Neuronal stem cell (in vitro differentiated cells): ENCODE results near the gene SPRED1.
"Not testable (repeated sequence)": the region's sequence is repeated elsewhere in the genome, so short reads cannot be mapped to it uniquely, and the experiment has no call there.

Source experiments
- DNase-seq: peaks from one replicate; pipeline ENCODE4 v3.0.0-alpha.2; 2013; ENCODE audit warnings: low spot score
- H2AFZ ChIP-seq: one replicate; pipeline ENCODE4 v1.6.1; 2013; ENCODE audit warnings: mild to moderate bottlenecking, low read length, inconsistent platforms
- H2AK5ac ChIP-seq: 2 replicates; pipeline ENCODE4 v1.6.1; 2013; ENCODE audit warnings: low read depth, mild to moderate bottlenecking, inconsistent platforms, low read length, moderate library complexity, mixed read lengths
- H2BK120ac ChIP-seq: 2 replicates; pipeline ENCODE4 v1.6.1; 2013; ENCODE audit warnings: low read depth, mild to moderate bottlenecking, inconsistent platforms, low read length, moderate library complexity, mixed read lengths
- H2BK12ac ChIP-seq: one replicate; pipeline ENCODE4 v1.6.1; 2013; ENCODE audit warnings: low read length, inconsistent platforms
- H2BK15ac ChIP-seq: 2 replicates; pipeline ENCODE4 v1.6.1; 2013; ENCODE audit warnings: mild to moderate bottlenecking, low read length, inconsistent platforms, mixed read lengths
- H2BK5ac ChIP-seq: one replicate; pipeline ENCODE4 v1.6.1; 2013; ENCODE audit warnings: inconsistent platforms, mild to moderate bottlenecking, low read length, moderate library complexity
- H3K14ac ChIP-seq: one replicate; pipeline ENCODE4 v1.6.1; 2013; ENCODE audit warnings: low read length, inconsistent platforms
- H3K18ac ChIP-seq: 2 replicates; pipeline ENCODE4 v1.6.1; 2013; ENCODE audit warnings: low read length, inconsistent platforms
- H3K23ac ChIP-seq: 2 replicates; pipeline ENCODE4 v1.6.1; 2013; ENCODE audit warnings: low read depth, mild to moderate bottlenecking, mixed read lengths, low read length, inconsistent platforms; ENCODE audit not compliant: poor library complexity
- H3K27ac ChIP-seq: replicated peaks from 3 replicates; pipeline ENCODE4 v1.5.1; 2013; ENCODE audit warnings: low read length, inconsistent platforms
- H3K27me3 ChIP-seq, 3 experiments: 2 replicates each; pipeline ENCODE4 v1.6.1; 2013; ENCODE audit warnings: low read length in 3 of 3, mild to moderate bottlenecking in 2 of 3, inconsistent platforms in 1 of 3, low read depth in 1 of 3, mixed read lengths in 1 of 3, moderate library complexity in 1 of 3; ENCODE audit not compliant: control insufficient read depth in 3 of 3, insufficient read depth in 3 of 3
- H3K36me3 ChIP-seq, 2 donors: replicated peaks in 1 of 2; 2 replicates each; pipeline ENCODE4 v1.6.1; 2013; ENCODE audit warnings: low read length in 2 of 2; ENCODE audit not compliant: control insufficient read depth in 2 of 2, insufficient read depth in 2 of 2
- H3K4ac ChIP-seq: 2 replicates; pipeline ENCODE4 v1.6.1; 2013; ENCODE audit warnings: inconsistent platforms, mild to moderate bottlenecking, low read length, moderate library complexity
- H3K4me1 ChIP-seq, 2 donors: 1 replicate in 1 of 2; 2 replicates in 1 of 2; pipeline ENCODE4 v1.6.1; 2013; ENCODE audit warnings: low read length in 2 of 2, low read depth in 1 of 2; ENCODE audit not compliant: control insufficient read depth in 2 of 2, insufficient read depth in 1 of 2
- H3K4me2 ChIP-seq: one replicate; pipeline ENCODE4 v1.6.1; 2013; ENCODE audit warnings: mild to moderate bottlenecking, low read length, inconsistent platforms; ENCODE audit not compliant: insufficient read depth, poor library complexity, severe bottlenecking
- H3K4me3 ChIP-seq, 2 donors: 2 replicates each; pipeline ENCODE4 v1.5.1; 2013; ENCODE audit warnings: low read length in 2 of 2, mild to moderate bottlenecking in 2 of 2, inconsistent platforms in 1 of 2, moderate library complexity in 1 of 2
- H3K79me1 ChIP-seq: one replicate; pipeline ENCODE4 v1.6.1; 2013; ENCODE audit warnings: low read depth, mild to moderate bottlenecking, inconsistent platforms, low read length, moderate library complexity
- H3K9ac ChIP-seq: one replicate; pipeline ENCODE4 v1.6.1; 2013; ENCODE audit warnings: mild to moderate bottlenecking, low read depth, low read length, inconsistent platforms; ENCODE audit not compliant: poor library complexity
- H3K9me3 ChIP-seq, 2 donors: replicated peaks in 1 of 2; 2 replicates each; pipeline versions ENCODE3 to v1.6.1; 2013; ENCODE audit warnings: low read length in 2 of 2, mild to moderate bottlenecking in 2 of 2, inconsistent platforms in 1 of 2, low read depth in 1 of 2, mixed read lengths in 1 of 2, moderate library complexity in 1 of 2; ENCODE audit not compliant: control insufficient read depth in 2 of 2, insufficient read depth in 1 of 2
- H4K8ac ChIP-seq: one replicate; pipeline ENCODE4 v1.6.1; 2013; ENCODE audit warnings: low read depth, mild to moderate bottlenecking, inconsistent platforms, low read length, moderate library complexity
- H4K91ac ChIP-seq: one replicate; pipeline ENCODE4 v1.6.1; 2013; ENCODE audit warnings: low read length, low read depth, mild to moderate bottlenecking, inconsistent platforms; ENCODE audit not compliant: poor library complexity
- WGBS, 2 donors: extraction: QIAGEN DNeasy Blood & Tissue Kit; methylation state at CpG; one replicate each; pipeline ENCODE4 v1.1.7; 2013; ENCODE audit warnings: missing lambda C conversion rate in 2 of 2, mixed read lengths in 1 of 2; ENCODE audit not compliant: insufficient read length in 2 of 2, insufficient replicate concordance in 1 of 2; ENCODE audit errors: extremely low coverage in 2 of 2; 5-methylcytosine and 5-hydroxymethylcytosine counted together

SPRED1 gene

GRCh38 chr15:38271144-38271543, 18.5 kb downstream of the SPRED1 start:
- Histone ChIP-seq H2AFZ (no peak overlapping the region), H3K36me3 (peaks cover 0 to 94% of the 10 kb centered on the region in 2 donors), H3K9me3 (peaks cover 0 to 28% of the 10 kb centered on the region in 2 donors), H2BK120ac (no peak overlapping the region), H3K4me1 (peaks cover 0 to 6% of the 10 kb centered on the region in 2 donors), H3K23ac (no peak overlapping the region), H3K4me3 (no peak overlapping the region), H2BK15ac (no peak overlapping the region), H4K91ac (no peak overlapping the region), H3K79me1 (peaks cover 3% of the 10 kb centered on the region), H3K18ac (no peak overlapping the region), H3K27me3 (no peaks in the 10 kb centered on the region), H2BK5ac (no peak overlapping the region), H2AK5ac (no peak overlapping the region), H3K14ac (no peak overlapping the region), H3K9ac (no peak overlapping the region), H3K4ac (no peak overlapping the region), H3K27ac (no peak overlapping the region), H2BK12ac (no peak overlapping the region), H4K8ac (no peak overlapping the region), H3K4me2 (no peak overlapping the region)
- no peak for DNase-seq

DNA sequence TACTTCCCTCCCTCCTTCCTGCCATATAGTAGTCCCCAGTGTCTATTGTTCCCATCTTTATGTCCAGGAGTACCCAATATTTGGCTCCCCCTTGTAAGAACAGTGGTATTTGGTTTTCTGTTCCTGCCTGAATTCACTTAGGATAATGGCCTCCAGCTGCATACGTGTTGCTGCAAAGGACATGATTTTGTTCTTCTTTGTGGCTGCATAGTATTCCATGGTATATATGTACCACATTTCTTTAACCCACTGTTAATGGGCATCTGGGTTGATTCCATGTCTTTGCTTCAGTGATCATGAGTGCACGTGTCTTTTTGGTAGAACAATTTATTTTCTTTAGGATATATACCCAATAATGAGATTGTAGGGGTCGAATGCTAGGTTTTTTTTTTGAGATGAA, 19.3 kb downstream of the SPRED1 start:
- Histone ChIP-seq H2AK5ac (no peak overlapping the region), H3K79me1 (peaks cover 3% of the 10 kb centered on the region), H4K8ac (no peak overlapping the region), H3K23ac (no peak overlapping the region), H4K91ac (no peak overlapping the region), H2BK15ac (no peak overlapping the region), H2BK5ac (no peak overlapping the region), H2AFZ (no peak overlapping the region), H3K14ac (no peak overlapping the region), H2BK120ac (no peak overlapping the region), H3K4me1 (peaks cover 0 to 6% of the 10 kb centered on the region in 2 donors), H3K4me3 (no peak overlapping the region), H3K18ac (no peak overlapping the region), H3K27ac (no peak overlapping the region), H2BK12ac (no peak overlapping the region), H3K9me3 (peaks cover 0 to 33% of the 10 kb centered on the region in 2 donors), H3K4me2 (no peak overlapping the region), H3K9ac (no peak overlapping the region), H3K27me3 (no peaks in the 10 kb centered on the region), H3K4ac (no peak overlapping the region), H3K36me3 (peaks cover 0 to 96% of the 10 kb centered on the region in 2 donors)
- WGBS, 2 donors = no CpG with 5 or more reads among the region's 3 CpGs
- DNase-seq = no peak

DNA sequence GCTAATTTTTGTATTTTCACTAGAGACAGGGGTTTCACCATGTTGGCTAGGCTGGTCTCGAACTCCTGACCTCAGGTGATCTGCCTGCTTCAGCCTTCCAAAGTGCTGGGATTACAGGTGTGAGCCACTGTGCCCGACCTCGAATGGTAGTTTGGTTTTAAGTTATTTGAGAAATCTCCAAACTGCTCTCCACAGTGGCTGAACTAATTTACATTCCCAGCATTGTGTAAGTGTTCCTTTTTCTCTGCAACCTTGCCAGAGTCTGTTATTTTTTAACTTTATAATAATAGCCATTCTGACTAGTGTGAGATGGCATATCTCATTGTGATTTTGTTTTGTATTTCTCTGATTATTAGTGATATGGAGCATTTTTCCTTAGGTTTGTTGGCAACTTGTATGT, 19.8 kb downstream of the SPRED1 start:
- not testable (repeated sequence) for H2AFZ ChIP-seq, H2AK5ac ChIP-seq, H4K91ac ChIP-seq, H2BK12ac ChIP-seq, H3K9ac ChIP-seq, H2BK5ac ChIP-seq, H3K4me3 ChIP-seq, H2BK120ac ChIP-seq, H3K4me2 ChIP-seq, H4K8ac ChIP-seq, H3K27me3 ChIP-seq, DNase-seq, H3K14ac ChIP-seq, H2BK15ac ChIP-seq, H3K18ac ChIP-seq, H3K4ac ChIP-seq, H3K4me1 ChIP-seq, H3K27ac ChIP-seq, H3K79me1 ChIP-seq, H3K23ac ChIP-seq
- peaks cover 0 to 97% of the 10 kb centered on the region in 2 donors for H3K36me3 ChIP-seq
- WGBS, 2 donors = no CpG with 5 or more reads among the region's 3 CpGs
- peaks cover 0 to 33% of the 10 kb centered on the region in 2 donors for H3K9me3 ChIP-seq

- no peak overlapping the region for H3K4me2 ChIP-seq
- no peak overlapping the region for H2AK5ac ChIP-seq
- H3K27ac ChIP-seq = no peak overlapping the region
- peaks cover 0 to 96% of the 10 kb centered on the region in 2 donors for H3K36me3 ChIP-seq
- H2BK12ac ChIP-seq = no peak overlapping the region
- H3K18ac ChIP-seq = no peak overlapping the region
- H3K27me3 ChIP-seq = no peaks in the 10 kb centered on the region
- no peak overlapping the region for H2BK5ac ChIP-seq
- peaks cover 0 to 5% of the 10 kb centered on the region in 2 donors for H3K4me1 ChIP-seq
- no peak overlapping the region for H2BK15ac ChIP-seq
- peaks cover 0 to 35% of the 10 kb centered on the region in 2 donors for H3K9me3 ChIP-seq
- no peak for DNase-seq
- no peak overlapping the region for H2BK120ac ChIP-seq
- H3K14ac ChIP-seq = no peak overlapping the region
- H3K4ac ChIP-seq = no peak overlapping the region
- no peak overlapping the region for H2AFZ ChIP-seq
- H4K91ac ChIP-seq = no peak overlapping the region
- WGBS, 2 donors = no CpG with 5 or more reads among the region's 1 CpG
- H4K8ac ChIP-seq = no peak overlapping the region
- no peak overlapping the region for H3K23ac ChIP-seq
- H3K4me3 ChIP-seq = no peak overlapping the region
- no peak overlapping the region for H3K9ac ChIP-seq
- peaks cover 6% of the 10 kb centered on the region for H3K79me1 ChIP-seq
These were observed 21.5 kb downstream of the SPRED1 start for GRCh38 chr15:38274135-38274534.
